SK-N-SH treated with all-trans-retinoic acid at 6 μM for 48 hours (cell line): ENCODE measurements around the gene ADAMTS2.

Source experiments
- ATAC-seq: fragments of 200-7000 bp; cut with Tn5 transposase; 3 replicates; pipeline ENCODE4 v1.9.1; 2020; ENCODE audit warnings: mild to moderate bottlenecking, moderate library complexity
- BACH2 ChIP-seq: fragments of 250-450 bp; sonication (Bioruptor Pico); IDR thresholded peaks from 2 replicates; pipeline ENCODE4 v1.9.0; 2021; ENCODE audit warnings: mild to moderate bottlenecking, borderline replicate concordance
- CSDC2 ChIP-seq: fragments of 250-450 bp; sonication (Bioruptor Pico); IDR thresholded peaks from 2 replicates; pipeline ENCODE4 v1.5.0; 2020; ENCODE audit warnings: mild to moderate bottlenecking, moderate library complexity
- ESRRG ChIP-seq: fragments of 250-450 bp; sonication (Bioruptor Pico); IDR thresholded peaks from 2 replicates; pipeline ENCODE4 v1.6.1; 2021; ENCODE audit warnings: mild to moderate bottlenecking
- GLIS3 ChIP-seq: fragments of 250-450 bp; sonication (Bioruptor Pico); IDR thresholded peaks from 2 replicates; pipeline ENCODE4 v1.5.0; 2020; ENCODE audit warnings: mild to moderate bottlenecking, moderate library complexity
- PPARA ChIP-seq: fragments of 250-450 bp; sonication (Bioruptor Pico); IDR thresholded peaks from 2 replicates; pipeline ENCODE4 v1.5.0; 2020; ENCODE audit warnings: mild to moderate bottlenecking, borderline replicate concordance
- RARB ChIP-seq: fragments of 250-450 bp; sonication (Bioruptor Pico); IDR thresholded peaks from 2 replicates; pipeline ENCODE4 v1.8.0; 2021; ENCODE audit warnings: mild to moderate bottlenecking, moderate library complexity
- TOX ChIP-seq: fragments of 250-450 bp; sonication (Bioruptor Pico); IDR thresholded peaks from 2 replicates; pipeline ENCODE4 v1.8.0; 2021; ENCODE audit warnings: mild to moderate bottlenecking, moderate library complexity, borderline replicate concordance
- ZC3H10 ChIP-seq: fragments of 250-450 bp; sonication (Bioruptor Pico); IDR thresholded peaks from 2 replicates; pipeline ENCODE4 v1.5.1; 2021; ENCODE audit warnings: mild to moderate bottlenecking, moderate library complexity
- ZFP30 ChIP-seq: fragments of 450-650 bp; formaldehyde crosslinking; IDR thresholded peaks from 2 replicates; pipeline ENCODE4 v1.5.0; 2022; ENCODE audit warnings: mild to moderate bottlenecking, moderate library complexity
- ZNF70 ChIP-seq: fragments of 450-650 bp; formaldehyde crosslinking; IDR thresholded peaks from 2 replicates; pipeline ENCODE4 v1.5.0; 2020; ENCODE audit warnings: mild to moderate bottlenecking, moderate library complexity
- ZNF8 ChIP-seq: fragments of 450-650 bp; formaldehyde crosslinking; IDR thresholded peaks from 2 replicates; pipeline ENCODE4 v1.5.0; 2020; ENCODE audit warnings: mild to moderate bottlenecking, moderate library complexity
- TF ChIP-seq, protein P1 (sequence below): fragments of 250-450 bp; sonication (Bioruptor Pico); IDR thresholded peaks from 2 replicates; pipeline ENCODE4 v1.8.0; 2020; ENCODE audit warnings: mild to moderate bottlenecking, moderate library complexity, borderline replicate concordance
- TF ChIP-seq, protein P2 (sequence below): fragments of 250-450 bp; sonication (Bioruptor Pico); IDR thresholded peaks from 2 replicates; pipeline ENCODE4 v1.5.1; 2020; ENCODE audit warnings: low read depth, mild to moderate bottlenecking, moderate library complexity
- TF ChIP-seq, protein P3 (sequence below): fragments of 250-450 bp; sonication (Bioruptor Pico); IDR thresholded peaks from 2 replicates; pipeline ENCODE4 v1.5.0; 2020; ENCODE audit warnings: mild to moderate bottlenecking, moderate library complexity
- TF ChIP-seq, protein P4 (sequence below): fragments of 250-450 bp; sonication (Bioruptor Pico); IDR thresholded peaks from 2 replicates; pipeline ENCODE4 v1.5.1; 2021; ENCODE audit warnings: mild to moderate bottlenecking, moderate library complexity

The ADAMTS2 gene

DNA sequence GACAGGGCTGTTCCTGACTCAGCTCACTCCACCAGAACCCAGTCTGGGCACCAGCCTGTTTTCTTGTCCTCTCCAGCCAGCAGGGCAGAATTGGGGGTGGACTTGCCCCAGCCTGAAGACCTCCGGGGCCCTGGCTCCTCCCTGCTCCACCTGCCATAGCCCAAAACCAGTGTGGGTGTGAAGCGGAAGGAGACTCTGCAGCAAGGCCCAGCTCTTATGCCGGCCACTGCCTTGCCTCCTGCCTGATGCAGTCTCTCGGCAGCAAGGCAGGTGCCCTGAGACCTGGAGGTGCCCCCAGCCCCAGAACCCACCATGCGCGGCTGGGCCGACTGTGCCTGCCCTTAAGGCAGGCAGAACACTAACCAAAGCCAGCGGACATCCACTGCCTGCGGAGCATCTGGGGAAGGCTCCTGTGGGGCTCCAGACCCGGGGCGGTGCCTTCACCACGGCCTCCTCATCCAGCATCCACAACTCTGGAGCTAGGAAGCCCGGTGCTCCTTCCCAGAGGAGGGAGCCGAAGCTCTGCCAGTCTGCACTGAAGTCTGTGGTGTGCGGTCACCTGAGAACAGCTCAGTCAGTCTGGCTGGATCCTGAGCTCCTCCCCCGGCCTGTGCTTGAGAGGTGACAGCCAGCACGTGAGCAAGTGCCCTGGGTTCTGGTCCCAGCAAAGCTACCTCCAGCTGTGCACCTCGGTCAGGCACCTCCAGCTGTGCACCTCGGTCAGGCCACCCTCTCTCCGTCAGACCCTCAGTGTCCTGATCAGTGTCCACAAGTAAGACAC is 116.7 kb downstream of the ADAMTS2 start:
- TF ChIP-seq ESRRG: no peak
- ATAC-seq: no peak

DNA sequence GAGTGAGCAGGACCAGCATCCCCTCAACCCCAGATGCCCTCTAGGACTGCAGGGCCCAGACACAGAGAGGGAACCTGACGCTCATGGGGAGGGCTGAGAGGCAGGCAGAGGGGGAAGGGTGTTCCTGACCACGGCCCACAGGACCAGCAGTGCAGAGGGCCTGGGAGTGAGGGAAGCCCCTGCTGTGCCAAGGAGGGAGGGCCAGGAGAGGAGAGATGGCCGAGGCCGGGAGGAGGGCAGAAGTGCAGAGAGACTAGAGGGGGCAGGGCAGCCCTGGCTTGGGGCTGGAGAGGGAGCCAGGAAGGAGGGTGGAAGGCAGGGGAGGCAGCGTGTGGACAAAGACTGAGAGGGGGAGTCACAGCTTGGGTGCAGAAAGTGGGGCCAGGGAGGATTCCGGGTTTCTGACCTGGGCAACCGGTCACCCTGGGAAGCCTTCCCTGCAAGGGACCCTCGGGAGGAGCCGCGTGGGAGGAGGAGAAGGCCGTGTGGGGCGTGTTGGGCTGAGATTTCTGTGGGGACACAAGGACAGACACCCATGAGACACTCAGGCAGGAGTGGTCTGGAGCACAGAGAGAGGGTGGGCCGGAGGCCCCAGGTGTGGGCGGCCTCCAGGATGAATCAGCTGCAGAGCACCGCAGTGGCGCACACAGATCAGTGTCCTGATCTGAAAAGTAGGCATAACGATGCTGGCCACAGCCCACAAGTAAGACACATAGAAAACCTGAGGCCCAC is 117.5 kb downstream of the ADAMTS2 start:
- no peak for ATAC-seq
- TF ChIP-seq GLIS3 (CRISPR knock-in tag) (no peak), BACH2 (CRISPR knock-in tag) (no peak)
- TF ChIP-seq, protein P1, sequence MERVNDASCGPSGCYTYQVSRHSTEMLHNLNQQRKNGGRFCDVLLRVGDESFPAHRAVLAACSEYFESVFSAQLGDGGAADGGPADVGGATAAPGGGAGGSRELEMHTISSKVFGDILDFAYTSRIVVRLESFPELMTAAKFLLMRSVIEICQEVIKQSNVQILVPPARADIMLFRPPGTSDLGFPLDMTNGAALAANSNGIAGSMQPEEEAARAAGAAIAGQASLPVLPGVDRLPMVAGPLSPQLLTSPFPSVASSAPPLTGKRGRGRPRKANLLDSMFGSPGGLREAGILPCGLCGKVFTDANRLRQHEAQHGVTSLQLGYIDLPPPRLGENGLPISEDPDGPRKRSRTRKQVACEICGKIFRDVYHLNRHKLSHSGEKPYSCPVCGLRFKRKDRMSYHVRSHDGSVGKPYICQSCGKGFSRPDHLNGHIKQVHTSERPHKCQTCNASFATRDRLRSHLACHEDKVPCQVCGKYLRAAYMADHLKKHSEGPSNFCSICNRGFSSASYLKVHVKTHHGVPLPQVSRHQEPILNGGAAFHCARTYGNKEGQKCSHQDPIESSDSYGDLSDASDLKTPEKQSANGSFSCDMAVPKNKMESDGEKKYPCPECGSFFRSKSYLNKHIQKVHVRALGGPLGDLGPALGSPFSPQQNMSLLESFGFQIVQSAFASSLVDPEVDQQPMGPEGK (CRISPR knock-in tag): no peak
- TF ChIP-seq, protein P2, sequence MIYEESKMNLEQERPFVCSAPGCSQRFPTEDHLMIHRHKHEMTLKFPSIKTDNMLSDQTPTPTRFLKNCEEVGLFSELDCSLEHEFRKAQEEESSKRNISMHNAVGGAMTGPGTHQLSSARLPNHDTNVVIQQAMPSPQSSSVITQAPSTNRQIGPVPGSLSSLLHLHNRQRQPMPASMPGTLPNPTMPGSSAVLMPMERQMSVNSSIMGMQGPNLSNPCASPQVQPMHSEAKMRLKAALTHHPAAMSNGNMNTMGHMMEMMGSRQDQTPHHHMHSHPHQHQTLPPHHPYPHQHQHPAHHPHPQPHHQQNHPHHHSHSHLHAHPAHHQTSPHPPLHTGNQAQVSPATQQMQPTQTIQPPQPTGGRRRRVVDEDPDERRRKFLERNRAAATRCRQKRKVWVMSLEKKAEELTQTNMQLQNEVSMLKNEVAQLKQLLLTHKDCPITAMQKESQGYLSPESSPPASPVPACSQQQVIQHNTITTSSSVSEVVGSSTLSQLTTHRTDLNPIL (CRISPR knock-in tag): no peak
- TF ChIP-seq, protein P3, sequence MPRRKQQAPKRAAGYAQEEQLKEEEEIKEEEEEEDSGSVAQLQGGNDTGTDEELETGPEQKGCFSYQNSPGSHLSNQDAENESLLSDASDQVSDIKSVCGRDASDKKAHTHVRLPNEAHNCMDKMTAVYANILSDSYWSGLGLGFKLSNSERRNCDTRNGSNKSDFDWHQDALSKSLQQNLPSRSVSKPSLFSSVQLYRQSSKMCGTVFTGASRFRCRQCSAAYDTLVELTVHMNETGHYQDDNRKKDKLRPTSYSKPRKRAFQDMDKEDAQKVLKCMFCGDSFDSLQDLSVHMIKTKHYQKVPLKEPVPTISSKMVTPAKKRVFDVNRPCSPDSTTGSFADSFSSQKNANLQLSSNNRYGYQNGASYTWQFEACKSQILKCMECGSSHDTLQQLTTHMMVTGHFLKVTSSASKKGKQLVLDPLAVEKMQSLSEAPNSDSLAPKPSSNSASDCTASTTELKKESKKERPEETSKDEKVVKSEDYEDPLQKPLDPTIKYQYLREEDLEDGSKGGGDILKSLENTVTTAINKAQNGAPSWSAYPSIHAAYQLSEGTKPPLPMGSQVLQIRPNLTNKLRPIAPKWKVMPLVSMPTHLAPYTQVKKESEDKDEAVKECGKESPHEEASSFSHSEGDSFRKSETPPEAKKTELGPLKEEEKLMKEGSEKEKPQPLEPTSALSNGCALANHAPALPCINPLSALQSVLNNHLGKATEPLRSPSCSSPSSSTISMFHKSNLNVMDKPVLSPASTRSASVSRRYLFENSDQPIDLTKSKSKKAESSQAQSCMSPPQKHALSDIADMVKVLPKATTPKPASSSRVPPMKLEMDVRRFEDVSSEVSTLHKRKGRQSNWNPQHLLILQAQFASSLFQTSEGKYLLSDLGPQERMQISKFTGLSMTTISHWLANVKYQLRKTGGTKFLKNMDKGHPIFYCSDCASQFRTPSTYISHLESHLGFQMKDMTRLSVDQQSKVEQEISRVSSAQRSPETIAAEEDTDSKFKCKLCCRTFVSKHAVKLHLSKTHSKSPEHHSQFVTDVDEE (CRISPR knock-in tag): no peak

DNA sequence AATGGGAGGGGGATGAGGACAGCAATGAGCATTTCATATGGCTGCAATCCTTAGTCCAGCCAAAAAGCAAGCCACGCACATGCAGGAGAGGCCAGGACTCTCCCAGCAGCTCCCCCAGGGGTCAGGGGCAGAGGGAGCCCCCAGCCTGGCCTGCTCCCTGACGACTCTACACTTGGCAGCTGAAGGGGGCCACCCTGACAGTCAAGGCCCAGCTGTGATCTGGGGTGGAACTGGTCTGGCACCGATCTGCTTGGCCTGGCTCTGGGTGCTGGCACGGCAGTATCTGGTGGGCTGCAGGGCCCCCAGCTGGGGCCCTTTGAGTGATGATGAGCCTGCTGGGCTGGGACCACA is 118.1 kb downstream of the ADAMTS2 start:
- no peak for ATAC-seq
- TF ChIP-seq ZFP30 (CRISPR knock-in tag) (no peak), ESRRG (no peak), ZNF8 (CRISPR knock-in tag) (no peak), ZNF70 (no peak), TOX (CRISPR knock-in tag) (no peak), ZC3H10 (CRISPR knock-in tag) (no peak), RARB (CRISPR knock-in tag) (no peak)

DNA sequence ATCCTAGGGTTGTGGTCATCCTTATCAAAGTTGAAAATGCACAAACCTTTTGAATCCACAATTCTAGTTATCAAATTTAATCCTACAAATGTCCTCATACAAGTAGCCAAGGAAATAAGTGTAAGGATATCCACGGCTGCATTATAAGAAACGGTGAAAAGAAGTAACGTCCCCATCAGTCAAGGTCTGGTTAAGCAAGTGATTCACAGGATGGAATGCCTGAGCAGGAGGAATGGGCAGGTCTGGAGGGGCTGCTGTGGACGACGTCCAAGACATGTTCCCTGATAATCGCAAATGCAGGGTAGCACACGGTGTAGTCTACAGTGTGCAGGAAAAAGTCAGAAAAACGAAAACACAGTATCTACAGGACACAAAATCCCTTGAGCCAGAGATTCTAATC is 118.6 kb downstream of the ADAMTS2 start:
- TF ChIP-seq CSDC2 (CRISPR knock-in tag) (no peak), ESRRG (no peak), PPARA (CRISPR knock-in tag) (no peak), BACH2 (CRISPR knock-in tag) (no peak), ZC3H10 (CRISPR knock-in tag) (no peak)
- TF ChIP-seq, protein P4, sequence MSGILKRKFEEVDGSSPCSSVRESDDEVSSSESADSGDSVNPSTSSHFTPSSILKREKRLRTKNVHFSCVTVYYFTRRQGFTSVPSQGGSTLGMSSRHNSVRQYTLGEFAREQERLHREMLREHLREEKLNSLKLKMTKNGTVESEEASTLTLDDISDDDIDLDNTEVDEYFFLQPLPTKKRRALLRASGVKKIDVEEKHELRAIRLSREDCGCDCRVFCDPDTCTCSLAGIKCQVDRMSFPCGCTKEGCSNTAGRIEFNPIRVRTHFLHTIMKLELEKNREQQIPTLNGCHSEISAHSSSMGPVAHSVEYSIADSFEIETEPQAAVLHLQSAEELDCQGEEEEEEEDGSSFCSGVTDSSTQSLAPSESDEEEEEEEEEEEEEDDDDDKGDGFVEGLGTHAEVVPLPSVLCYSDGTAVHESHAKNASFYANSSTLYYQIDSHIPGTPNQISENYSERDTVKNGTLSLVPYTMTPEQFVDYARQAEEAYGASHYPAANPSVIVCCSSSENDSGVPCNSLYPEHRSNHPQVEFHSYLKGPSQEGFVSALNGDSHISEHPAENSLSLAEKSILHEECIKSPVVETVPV (CRISPR knock-in tag): no peak
- TF ChIP-seq, protein P1 (CRISPR knock-in tag): no peak
- TF ChIP-seq, protein P2 (CRISPR knock-in tag): no peak
- ATAC-seq: no peak
